ENCODE measurements around the gene DPYD. TPM values are rescaled to one million over a fixed set of nuclear protein-coding genes. Genes with fewer than 3 reads are reported as not detected.

Gene DPYD
- polyA plus RNA-seq, 1 of the 3 experiments (the other 2 are of a cell fraction) = 23.0 TPM

GRCh38 chr1:97943354-97943753 lies 22.5 kb upstream of the DPYD start:
- peak; percentile 55 for DNase-seq
- CTCF ChIA-PET = interaction anchor here (1.1 to 1.2 kb wide), 2 partner anchors 15 to 17 kb away, joined by 3 to 4 read pairs; no protein-coding TSS in a partner anchor
- TF ChIP-seq SIN3A (IDR thresholded peaks at IDR 0.05; ENCODE audit: borderline replicate concordance, low read depth, low read length) (0 out of 2 replicates have a peak, but pooled peaks have one; percentile 51), FOXM1 (IDR thresholded peaks at IDR 0.05; ENCODE audit: low read depth) (peak; percentile 76; the same call in 1 of the 2 replicates), ELF1 (IDR thresholded peaks at IDR 0.05) (peak; percentile 35; the same call in 1 of the 2 replicates), CHD2 (IDR thresholded peaks at IDR 0.05; ENCODE audit: low read length, partially characterized antibody) (peak; percentile 75), PBX3 (IDR thresholded peaks at IDR 0.05) (peak; percentile 92), ZBTB33 (IDR thresholded peaks at IDR 0.05; ENCODE audit: borderline replicate concordance, low read depth) (peak; percentile 51; the same call in 1 of the 2 replicates), TCF12 (IDR thresholded peaks at IDR 0.05) (peak; percentile 99), GABPA (IDR thresholded peaks at IDR 0.05; ENCODE audit: low read depth) (no peak), MXI1 (IDR thresholded peaks at IDR 0.05; ENCODE audit: low read depth, low read length) (peak; percentile 30; the same call in 1 of the 2 replicates), RCOR1 (IDR thresholded peaks at IDR 0.05; ENCODE audit: low read length) (peak; percentile 74), NFIC (IDR thresholded peaks at IDR 0.05; ENCODE audit: borderline replicate concordance) (peak; percentile 89), NRF1 (IDR thresholded peaks at IDR 0.05; ENCODE audit: low read depth, low read length) (no peak), RXRA (IDR thresholded peaks at IDR 0.05; ENCODE audit: borderline replicate concordance, low read depth) (peak; percentile 78), YY1 (IDR thresholded peaks at IDR 0.05; ENCODE audit: low read depth) (0 out of 2 replicates have a peak, but pooled peaks have one; percentile 25), USF1 (IDR thresholded peaks at IDR 0.05; ENCODE audit: borderline replicate concordance, low read depth) (no peak), RAD21 (IDR thresholded peaks at IDR 0.05; ENCODE audit: low read length) (0 out of 2 replicates have a peak, but pooled peaks have one; percentile 19), TAF1 (IDR thresholded peaks at IDR 0.05; ENCODE audit: borderline replicate concordance, low read depth, low read length) (peak; percentile 74), TEAD4 (IDR thresholded peaks at IDR 0.05; ENCODE audit: borderline replicate concordance, insufficient read depth) (peak; percentile 82), POLR2AphosphoS5 (IDR thresholded peaks at IDR 0.05; ENCODE audit: low read depth, low read length) (peak; percentile 95), USF2 (IDR thresholded peaks at IDR 0.05; ENCODE audit: borderline replicate concordance, low read depth, low read length) (no peak), REST (IDR thresholded peaks at IDR 0.05; ENCODE audit: low read depth, low read length) (no peak), JUND (IDR thresholded peaks at IDR 0.05) (peak; percentile 92), EP300 (IDR thresholded peaks at IDR 0.05; ENCODE audit: borderline replicate concordance in 1 of 2, low read depth in 1 of 2, low read length in 1 of 2) (peak; percentile 85 to 98; a peak in 3 of 4 replicates), GATA2 (CRISPR knock-in tag; IDR thresholded peaks at IDR 0.05) (no peak), RFX5 (IDR thresholded peaks at IDR 0.05; ENCODE audit: low read length) (no peak), SMC3 (IDR thresholded peaks at IDR 0.05; ENCODE audit: low read depth, low read length) (no peak)

More at GRCh38 chr1:97943354-97943753, 22.5 kb upstream of the DPYD start:
- Histone ChIP-seq H3K27ac (ENCODE audit: low read depth in 2 of 2, low read length in 1 of 2) (peak overlapping the region; percentile 87 to 96), H3K9me2 (no peaks in the 10 kb centered on the region), H4K20me1 (ENCODE audit: insufficient read depth) (no peaks in the 10 kb centered on the region), H3K36me3 (replicated peaks in 1 of 2; ENCODE audit: control insufficient read depth in 1 of 2, insufficient read depth in 2 of 2, low read length in 1 of 2) (peaks cover 0 to 7% of the 10 kb centered on the region in 2 experiments), H3K27me3 (ENCODE audit: insufficient read depth) (no peaks in the 10 kb centered on the region), H3K4me2 (peak overlapping the region; percentile 87), H3K9me3 (no peaks in the 10 kb centered on the region), H3F3A (replicated peaks; ENCODE audit: insufficient read depth) (peaks cover 53% of the 10 kb centered on the region), H3K4me3 (ENCODE audit: low read depth in 2 of 2, low read length in 1 of 2) (peak overlapping the region; percentile 33 to 47), H3K9ac (peak overlapping the region; percentile 65), H2AFZ (ENCODE audit: low read depth) (peak overlapping the region; percentile 67), H3K79me2 (ENCODE audit: insufficient read depth) (peaks cover 17% of the 10 kb centered on the region), H3K4me1 (ENCODE audit: control insufficient read depth in 1 of 2, insufficient read depth in 2 of 2, low read depth in 1 of 2, low read length in 1 of 2) (peaks cover 12 to 35% of the 10 kb centered on the region in 2 experiments; a peak in 3 of 4 replicates)
- POLR2A ChIA-PET = interaction anchor here (0.7 to 1.4 kb wide), 3 partner anchors 22 to 106 kb away, joined by 3 to 4 read pairs (median 3); partner anchors contain the start of gene DPYD
- whole genome bisulfite sequencing (ENCODE audit: low lambda C conversion rate) = 5% methylated on average over 4 of the region's 4 CpGs
